H9 (cell line): ENCODE data around the gene PDE1A. TPM values are rescaled to one million over a fixed set of nuclear protein-coding genes. Genes with fewer than 3 reads are reported as not detected.

Source experiments
- DNase-seq: peaks from one replicate; pipeline ENCODE4 v3.0.0-alpha.2; 2017
- H2AFZ ChIP-seq: one replicate; pipeline ENCODE4 v1.6.1; 2013; ENCODE audit warnings: mild to moderate bottlenecking, low read length, control low read depth, moderate library complexity
- H2AK5ac ChIP-seq: 2 replicates; pipeline ENCODE4 v1.6.1; 2013; ENCODE audit warnings: low read length, control low read depth, mixed read lengths; ENCODE audit not compliant: insufficient read length
- H2BK120ac ChIP-seq: one replicate; pipeline ENCODE4 v1.6.1; 2013; ENCODE audit warnings: low read depth, mild to moderate bottlenecking, low read length, control low read depth, inconsistent platforms; ENCODE audit not compliant: poor library complexity, severe bottlenecking
- H2BK12ac ChIP-seq: 2 replicates; pipeline ENCODE4 v1.6.1; 2013; ENCODE audit warnings: low read length, control low read depth, mixed read lengths, low read depth; ENCODE audit not compliant: insufficient read length
- H2BK15ac ChIP-seq: 2 replicates; pipeline ENCODE4 v1.6.1; 2013; ENCODE audit warnings: low read depth, low read length, control low read depth
- H2BK20ac ChIP-seq: one replicate; pipeline ENCODE4 v1.6.1; 2013; ENCODE audit warnings: low read depth, mild to moderate bottlenecking, low read length, control low read depth, inconsistent platforms; ENCODE audit not compliant: poor library complexity, severe bottlenecking
- H2BK5ac ChIP-seq: 2 replicates; pipeline ENCODE4 v1.6.1; 2013; ENCODE audit warnings: low read length, control low read depth, mixed read lengths; ENCODE audit not compliant: insufficient read length
- H3K14ac ChIP-seq: 2 replicates; pipeline ENCODE4 v1.6.1; 2013; ENCODE audit warnings: low read length, control low read depth; ENCODE audit not compliant: insufficient read depth
- H3K18ac ChIP-seq: 2 replicates; pipeline ENCODE4 v1.6.1; 2013; ENCODE audit warnings: low read depth, mild to moderate bottlenecking, mixed read lengths, low read length, control low read depth; ENCODE audit not compliant: insufficient read length
- H3K23ac ChIP-seq: 2 replicates; pipeline ENCODE4 v1.6.1; 2013; ENCODE audit warnings: low read length, control low read depth, mixed read lengths, low read depth; ENCODE audit not compliant: insufficient read length
- H3K23me2 ChIP-seq: 2 replicates; pipeline ENCODE4 v1.6.1; 2013; ENCODE audit warnings: low read depth, mild to moderate bottlenecking, mixed read lengths, low read length, control low read depth; ENCODE audit not compliant: insufficient read length, poor library complexity, severe bottlenecking
- H3K27ac ChIP-seq: 2 replicates; pipeline ENCODE4 v1.5.1; 2013; ENCODE audit warnings: low read length, control low read depth, mixed read lengths, low read depth; ENCODE audit not compliant: insufficient read length
- H3K27me3 ChIP-seq: 2 replicates; pipeline ENCODE4 v1.6.1; 2013; ENCODE audit warnings: low read length, control low read depth, inconsistent platforms; ENCODE audit not compliant: insufficient read depth
- H3K4ac ChIP-seq: 2 replicates; pipeline ENCODE4 v1.6.1; 2013; ENCODE audit warnings: low read depth, mild to moderate bottlenecking, control low read depth, inconsistent platforms, low read length, moderate library complexity
- H3K4me1 ChIP-seq: 2 replicates; pipeline ENCODE4 v1.6.1; 2013; ENCODE audit warnings: low read length, control low read depth, inconsistent platforms; ENCODE audit not compliant: insufficient read depth
- H3K4me2 ChIP-seq: 2 replicates; pipeline ENCODE4 v1.6.1; 2013; ENCODE audit warnings: low read length, control low read depth, mixed read lengths; ENCODE audit not compliant: insufficient read length, insufficient read depth
- H3K56ac ChIP-seq: 2 replicates; pipeline ENCODE4 v1.6.1; 2013; ENCODE audit warnings: low read depth, mild to moderate bottlenecking, mixed read lengths, low read length, control low read depth; ENCODE audit not compliant: insufficient read length
- H3K79me1 ChIP-seq: 2 replicates; pipeline ENCODE4 v1.6.1; 2013; ENCODE audit warnings: low read depth, mild to moderate bottlenecking, moderate library complexity, low read length, control low read depth, inconsistent platforms; ENCODE audit not compliant: insufficient read depth, poor library complexity, severe bottlenecking
- H3K79me2 ChIP-seq: 2 replicates; pipeline ENCODE4 v1.6.1; 2013; ENCODE audit warnings: low read length, control low read depth, inconsistent platforms; ENCODE audit not compliant: insufficient read depth
- H3K9ac ChIP-seq: 2 replicates; pipeline ENCODE4 v1.6.1; 2013; ENCODE audit warnings: low read length, control low read depth, mixed read lengths; ENCODE audit not compliant: insufficient read length; ENCODE audit errors: extremely low read depth
- H3K9me3 ChIP-seq: one replicate; pipeline ENCODE4 v1.6.1; 2013; ENCODE audit warnings: low read depth, low read length, inconsistent platforms; ENCODE audit not compliant: control insufficient read depth
- H3T11ph ChIP-seq: one replicate; pipeline ENCODE4 v1.6.1; 2013; ENCODE audit warnings: mild to moderate bottlenecking, low read length, control low read depth, inconsistent platforms
- H4K20me1 ChIP-seq: one replicate; pipeline ENCODE4 v1.6.1; 2013; ENCODE audit not compliant: control insufficient read depth, insufficient read length, insufficient read depth
- H4K5ac ChIP-seq: 2 replicates; pipeline ENCODE4 v1.6.1; 2013; ENCODE audit warnings: low read depth, mild to moderate bottlenecking, mixed read lengths, low read length, control low read depth; ENCODE audit not compliant: insufficient read length
- H4K8ac ChIP-seq: replicated peaks from 2 replicates; pipeline ENCODE4 v1.6.1; 2013; ENCODE audit warnings: low read length, control low read depth, mixed read lengths, low read depth; ENCODE audit not compliant: insufficient read length
- H4K91ac ChIP-seq: 2 replicates; pipeline ENCODE4 v1.6.1; 2013; ENCODE audit warnings: low read depth, mild to moderate bottlenecking, moderate library complexity, mixed read lengths, low read length, control low read depth; ENCODE audit not compliant: insufficient read length
- H3K27ac Mint-ChIP-seq, 3 experiments: 2 replicates in 2 of 3; 3 replicates in 1 of 3; pipeline ENCODE4 v1.8.0; 2020 to 2021; ENCODE audit warnings: mixed read lengths in 3 of 3, mild to moderate bottlenecking in 1 of 3, moderate library complexity in 1 of 3
- H3K27me3 Mint-ChIP-seq: 2 replicates; pipeline ENCODE4 v1.8.0; 2021; ENCODE audit warnings: low read depth, mild to moderate bottlenecking, moderate library complexity, mixed read lengths
- H3K36me3 Mint-ChIP-seq, 3 experiments: 2 replicates in 2 of 3; 3 replicates in 1 of 3; pipeline ENCODE4 v1.8.0; 2020 to 2021; ENCODE audit warnings: low read depth in 3 of 3, mixed read lengths in 3 of 3; ENCODE audit not compliant: insufficient read depth in 1 of 3
- H3K4me1 Mint-ChIP-seq, 2 experiments: 2 replicates each; pipeline ENCODE4 v1.8.0; 2020; ENCODE audit warnings: mixed read lengths in 2 of 2
- H3K4me3 Mint-ChIP-seq, 2 experiments: 2 replicates in 1 of 2; 3 replicates in 1 of 2; pipeline ENCODE4 v1.8.0; 2020 to 2021; ENCODE audit warnings: mild to moderate bottlenecking in 2 of 2, mixed read lengths in 2 of 2, moderate library complexity in 1 of 2
- H3K9me3 Mint-ChIP-seq, 2 experiments: 2 replicates in 1 of 2; 3 replicates in 1 of 2; pipeline ENCODE4 v1.8.0; 2020; ENCODE audit warnings: mild to moderate bottlenecking in 2 of 2, mixed read lengths in 2 of 2, moderate library complexity in 1 of 2
- WGBS: extraction: QIAGEN DNeasy Blood & Tissue Kit; methylation state at CpG from one replicate; pipeline ENCODE4 v1.1.7; 2013; ENCODE audit warnings: missing lambda C conversion rate, low lambda C conversion rate, mixed read lengths; ENCODE audit not compliant: insufficient read length; ENCODE audit errors: extremely low coverage; 5-methylcytosine and 5-hydroxymethylcytosine counted together
- total RNA-seq: library from RNA; stranded (reverse); gene quantifications from 2 replicates; pipeline ENCODE4 v1.2.1, GENCODE V29; 2021
- TF ChIP-seq, protein P1 (sequence below): fragments of 200-600 bp; sonication (generic); conservative IDR thresholded peaks from 3 replicates; pipeline ENCODE4 v1.8.0; 2021; ENCODE audit warnings: antibody characterized with exemption, mild to moderate bottlenecking

Gene PDE1A
- total RNA-seq, 1 experiment from 2014 or later: 0.11 TPM

DNA sequence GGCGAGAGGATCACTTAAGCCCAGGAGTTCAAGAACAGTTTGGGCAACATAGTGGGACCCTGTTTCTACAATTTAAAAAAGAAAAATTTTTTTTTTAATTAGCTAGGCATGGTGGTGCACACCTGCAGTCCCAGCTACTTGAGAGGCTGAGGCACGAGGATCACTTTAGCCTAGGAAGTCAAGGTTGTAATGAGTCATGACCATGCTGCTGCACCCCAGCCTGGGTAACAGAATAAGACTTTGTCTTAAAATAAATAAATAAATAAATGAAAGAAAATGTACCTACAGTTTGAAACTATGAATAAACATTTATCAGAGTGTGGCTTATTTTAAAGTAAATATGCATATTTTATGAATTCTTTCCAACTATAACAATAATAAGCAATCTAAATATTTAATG, 16.7 kb downstream of the PDE1A start:
- H3K23ac ChIP-seq: no peak overlapping the region
- Mint-ChIP-seq H3K4me3 (no peak overlapping the region), H3K27ac (no peak overlapping the region), H3K36me3 (no peaks in the 10 kb centered on the region), H3K9me3 (no peaks in the 10 kb centered on the region), H3K4me1 (peaks cover 16% of the 10 kb centered on the region in 2 experiments), H3K27me3 (no peaks in the 10 kb centered on the region)
- H3K23me2 ChIP-seq: no peaks in the 10 kb centered on the region
- no peaks in the 10 kb centered on the region for H3K4me1 ChIP-seq
- H3K27ac ChIP-seq: no peak overlapping the region
- H2AK5ac ChIP-seq: no peak overlapping the region
- no peaks in the 10 kb centered on the region for H3K79me2 ChIP-seq
- H3K14ac ChIP-seq: no peak overlapping the region
- no peak overlapping the region for H3K9ac ChIP-seq
- no peaks in the 10 kb centered on the region for H3K27me3 ChIP-seq
- no peak overlapping the region for H4K5ac ChIP-seq
- no peak overlapping the region for H4K91ac ChIP-seq
- no peak overlapping the region for H4K8ac ChIP-seq
- no peak overlapping the region for H3K56ac ChIP-seq
- no peak overlapping the region for H2BK15ac ChIP-seq
- no peaks in the 10 kb centered on the region for H3K9me3 ChIP-seq
- H2AFZ ChIP-seq: no peak overlapping the region
- no CpG with 5 or more reads among the region's 2 CpGs for WGBS
- no peak overlapping the region for H2BK20ac ChIP-seq
- H2BK120ac ChIP-seq: no peak overlapping the region
- no peak overlapping the region for H3K4me2 ChIP-seq
- TF ChIP-seq, protein P1, sequence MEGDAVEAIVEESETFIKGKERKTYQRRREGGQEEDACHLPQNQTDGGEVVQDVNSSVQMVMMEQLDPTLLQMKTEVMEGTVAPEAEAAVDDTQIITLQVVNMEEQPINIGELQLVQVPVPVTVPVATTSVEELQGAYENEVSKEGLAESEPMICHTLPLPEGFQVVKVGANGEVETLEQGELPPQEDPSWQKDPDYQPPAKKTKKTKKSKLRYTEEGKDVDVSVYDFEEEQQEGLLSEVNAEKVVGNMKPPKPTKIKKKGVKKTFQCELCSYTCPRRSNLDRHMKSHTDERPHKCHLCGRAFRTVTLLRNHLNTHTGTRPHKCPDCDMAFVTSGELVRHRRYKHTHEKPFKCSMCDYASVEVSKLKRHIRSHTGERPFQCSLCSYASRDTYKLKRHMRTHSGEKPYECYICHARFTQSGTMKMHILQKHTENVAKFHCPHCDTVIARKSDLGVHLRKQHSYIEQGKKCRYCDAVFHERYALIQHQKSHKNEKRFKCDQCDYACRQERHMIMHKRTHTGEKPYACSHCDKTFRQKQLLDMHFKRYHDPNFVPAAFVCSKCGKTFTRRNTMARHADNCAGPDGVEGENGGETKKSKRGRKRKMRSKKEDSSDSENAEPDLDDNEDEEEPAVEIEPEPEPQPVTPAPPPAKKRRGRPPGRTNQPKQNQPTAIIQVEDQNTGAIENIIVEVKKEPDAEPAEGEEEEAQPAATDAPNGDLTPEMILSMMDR: no peak
- H2BK5ac ChIP-seq: no peak overlapping the region
- H3K79me1 ChIP-seq: no peaks in the 10 kb centered on the region
- H2BK12ac ChIP-seq: no peak overlapping the region
- no peaks in the 10 kb centered on the region for H4K20me1 ChIP-seq
- no peak overlapping the region for H3T11ph ChIP-seq
- no peak overlapping the region for H3K18ac ChIP-seq
- DNase-seq: no peak
- H3K4ac ChIP-seq: no peak overlapping the region
